ENCODE data around the gene UVRAG. TPM values are rescaled to one million over a fixed set of nuclear protein-coding genes. Genes with fewer than 3 reads are reported as not detected.

Gene UVRAG
- total RNA-seq, 1 donor from 2014 or later: 31.0 TPM

DNA sequence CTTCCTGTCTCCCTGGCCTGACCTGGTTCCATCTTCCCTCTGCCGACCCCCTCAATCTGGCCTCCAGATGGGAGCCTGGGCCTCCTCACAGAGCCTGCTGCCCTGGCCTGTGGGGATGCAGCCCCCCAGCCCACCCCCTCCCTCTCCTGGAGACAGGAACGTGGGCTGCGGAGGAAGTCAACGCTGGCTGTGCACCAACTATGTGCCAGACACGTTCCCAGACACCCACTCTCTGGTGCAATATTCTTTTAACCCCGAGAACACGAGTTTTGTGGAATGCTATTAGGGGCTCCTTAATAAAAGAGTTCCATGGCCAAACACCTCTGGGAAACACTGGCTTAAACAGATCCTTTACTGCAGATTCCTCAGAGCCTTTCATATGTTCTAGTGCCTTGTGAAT lies 375.4 kb downstream of the UVRAG start:
- Histone ChIP-seq H3K27me3 (no peaks in the 10 kb centered on the region), H3K4me3 (no peak overlapping the region), H3K9me3 (no peaks in the 10 kb centered on the region), H3K4me1 (peaks cover 22% of the 10 kb centered on the region), H3K27ac (peak overlapping the region; percentile 55), H3K36me3 (no peaks in the 10 kb centered on the region)
- intact Hi-C loops (cut with DNase I): no loop called here
- no peak for DNase-seq
- TF ChIP-seq, protein P1, sequence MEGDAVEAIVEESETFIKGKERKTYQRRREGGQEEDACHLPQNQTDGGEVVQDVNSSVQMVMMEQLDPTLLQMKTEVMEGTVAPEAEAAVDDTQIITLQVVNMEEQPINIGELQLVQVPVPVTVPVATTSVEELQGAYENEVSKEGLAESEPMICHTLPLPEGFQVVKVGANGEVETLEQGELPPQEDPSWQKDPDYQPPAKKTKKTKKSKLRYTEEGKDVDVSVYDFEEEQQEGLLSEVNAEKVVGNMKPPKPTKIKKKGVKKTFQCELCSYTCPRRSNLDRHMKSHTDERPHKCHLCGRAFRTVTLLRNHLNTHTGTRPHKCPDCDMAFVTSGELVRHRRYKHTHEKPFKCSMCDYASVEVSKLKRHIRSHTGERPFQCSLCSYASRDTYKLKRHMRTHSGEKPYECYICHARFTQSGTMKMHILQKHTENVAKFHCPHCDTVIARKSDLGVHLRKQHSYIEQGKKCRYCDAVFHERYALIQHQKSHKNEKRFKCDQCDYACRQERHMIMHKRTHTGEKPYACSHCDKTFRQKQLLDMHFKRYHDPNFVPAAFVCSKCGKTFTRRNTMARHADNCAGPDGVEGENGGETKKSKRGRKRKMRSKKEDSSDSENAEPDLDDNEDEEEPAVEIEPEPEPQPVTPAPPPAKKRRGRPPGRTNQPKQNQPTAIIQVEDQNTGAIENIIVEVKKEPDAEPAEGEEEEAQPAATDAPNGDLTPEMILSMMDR (IDR thresholded peaks at IDR 0.05): no peak
- ATAC-seq: peak; percentile 2

Other genes starting within 250 kb of the UVRAG start
- gene MAP6, start 146.2 kb upstream of the UVRAG start, total RNA-seq: 5.8 TPM
- gene MOGAT2, start 97.4 kb upstream of the UVRAG start, total RNA-seq: not detected
- gene DGAT2, start 46.4 kb upstream of the UVRAG start, total RNA-seq: 6.2 TPM